HG03457 (cell line): ENCODE data around the gene SYNDIG1.

Experiments used
- ATAC-seq: cut with Tn5 transposase; IDR thresholded peaks from one replicate; pipeline ENCODE4 v1.9.1; 2021; ENCODE audit warnings: moderate number of reproducible peaks; ENCODE audit not compliant: unreplicated experiment

Gene SYNDIG1

GRCh38 chr20:24627926-24628325 is 158.5 kb downstream of the SYNDIG1 start:
- no peak for ATAC-seq

- no peak for ATAC-seq
Observed at GRCh38 chr20:24628985-24629384, 159.6 kb downstream of the SYNDIG1 start.

GRCh38 chr20:24629668-24630067 is 160.2 kb downstream of the SYNDIG1 start:
- ATAC-seq = no peak

GRCh38 chr20:24630486-24631172 is 161.2 kb downstream of the SYNDIG1 start:
- no peak for ATAC-seq

GRCh38 chr20:24631173-24631505 is 161.7 kb downstream of the SYNDIG1 start:
- no peak for ATAC-seq

- no peak for ATAC-seq
Observed at GRCh38 chr20:24632581-24632980, 163.2 kb downstream of the SYNDIG1 start.

- ATAC-seq = no peak
Observed at GRCh38 chr20:24633026-24633425, 163.6 kb downstream of the SYNDIG1 start.

GRCh38 chr20:24633521-24633920 is 164.1 kb downstream of the SYNDIG1 start:
- no peak for ATAC-seq

GRCh38 chr20:24634855-24635254 is 165.4 kb downstream of the SYNDIG1 start:
- no peak for ATAC-seq

GRCh38 chr20:24636626-24637025 is 167.2 kb downstream of the SYNDIG1 start:
- no peak for ATAC-seq

- no peak for ATAC-seq
Observed at GRCh38 chr20:24637087-24637486, 167.7 kb downstream of the SYNDIG1 start.

- ATAC-seq = no peak
Observed at GRCh38 chr20:24637941-24638340, 168.5 kb downstream of the SYNDIG1 start.

GRCh38 chr20:24638591-24639548 is 169.4 kb downstream of the SYNDIG1 start:
- ATAC-seq = no peak

- ATAC-seq = no peak
Observed at GRCh38 chr20:24640276-24640675, 170.8 kb downstream of the SYNDIG1 start.

- ATAC-seq = no peak
Observed at GRCh38 chr20:24640686-24641085, 171.3 kb downstream of the SYNDIG1 start.

- no peak for ATAC-seq
Observed at GRCh38 chr20:24643731-24644626, 174.6 kb downstream of the SYNDIG1 start.

- ATAC-seq = no peak
Observed at GRCh38 chr20:24646321-24646720, 176.9 kb downstream of the SYNDIG1 start.

- no peak for ATAC-seq
Observed at GRCh38 chr20:24647713-24648112, 178.3 kb downstream of the SYNDIG1 start.

- no peak for ATAC-seq
Observed at GRCh38 chr20:24648481-24648880, 179.1 kb downstream of the SYNDIG1 start.

GRCh38 chr20:24648919-24649318 is 179.5 kb downstream of the SYNDIG1 start:
- no peak for ATAC-seq
